Measurements from ENCODE around the gene ZBTB2.

Gene ZBTB2

DNA sequence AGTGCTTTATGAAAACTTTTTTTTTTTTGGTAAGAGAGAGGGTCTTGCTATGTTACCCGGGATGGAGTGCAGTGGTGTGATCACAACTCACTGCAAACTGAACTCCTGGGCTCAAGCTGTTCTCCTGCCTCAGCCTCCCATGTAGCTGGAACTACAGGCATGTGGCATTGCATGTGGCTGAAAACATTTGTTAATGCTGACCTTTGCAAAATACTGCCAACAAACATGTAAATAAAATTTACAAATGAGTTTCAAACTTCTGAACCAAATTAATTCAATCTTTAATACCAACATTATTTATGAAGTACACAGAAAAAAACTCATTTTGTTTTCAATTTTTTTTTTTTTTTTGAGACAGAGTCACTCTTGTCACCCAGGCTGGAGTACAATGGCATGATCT lies 26.1 kb upstream of the ZBTB2 start:
- Mint-ChIP-seq H3K4me1 (ENCODE audit: low read depth in 2 of 2) (peaks cover 14 to 16% of the 10 kb centered on the region in 2 donors), H3K4me3 (no peak overlapping the region), H3K9me3 (no peaks in the 10 kb centered on the region), H3K36me3 (ENCODE audit: insufficient read depth) (peaks cover 40% of the 10 kb centered on the region), H3K27me3 (no peaks in the 10 kb centered on the region), H3K27ac (no peak overlapping the region)
- no peak for DNase-seq
- ATAC-seq (replicated peaks) = no peak

DNA sequence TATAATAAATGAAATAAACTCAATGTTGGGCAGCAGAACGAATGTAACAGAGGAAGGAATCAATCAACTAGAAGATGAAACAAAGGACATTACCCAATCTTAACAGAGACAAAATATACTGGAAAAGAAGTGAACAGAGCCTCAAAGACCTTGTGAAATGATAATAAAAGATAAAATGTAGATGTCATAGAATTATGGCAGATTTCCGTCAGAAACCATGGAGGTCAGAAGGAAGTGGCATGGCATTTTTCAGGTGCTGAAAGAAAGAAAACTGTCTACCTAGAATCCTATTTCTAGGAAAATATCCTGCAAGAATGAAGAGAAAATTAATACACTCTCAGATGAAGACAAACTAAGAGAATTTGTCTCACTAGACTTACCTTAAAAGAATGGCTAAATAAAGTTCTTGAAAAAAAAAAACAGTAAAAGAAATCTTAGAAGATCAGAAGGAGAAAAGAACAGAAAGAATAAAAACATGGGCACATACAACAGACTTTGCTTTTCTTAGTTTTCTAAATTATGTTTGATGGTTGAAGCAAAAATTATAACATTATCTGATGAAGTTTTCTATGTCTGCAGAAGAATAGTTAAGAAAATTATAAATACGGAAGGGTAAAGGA lies 23.4 kb upstream of the ZBTB2 start:
- peaks cover 14 to 18% of the 10 kb centered on the region in 2 donors for H3K4me1 Mint-ChIP-seq (ENCODE audit: low read depth in 2 of 2)
- peaks cover 42% of the 10 kb centered on the region for H3K36me3 Mint-ChIP-seq (ENCODE audit: insufficient read depth)
- H3K9me3 Mint-ChIP-seq = no peaks in the 10 kb centered on the region
- DNase-seq = no peak
- no peak overlapping the region for H3K4me3 Mint-ChIP-seq
- H3K27me3 Mint-ChIP-seq = no peaks in the 10 kb centered on the region
- ATAC-seq (replicated peaks) = no peak
- H3K27ac Mint-ChIP-seq = peak overlapping the region in 1 of 2 donors; percentile 87

- peaks cover 37% of the 10 kb centered on the region for H3K36me3 Mint-ChIP-seq (ENCODE audit: insufficient read depth)
Observed at GRCh38 chr6:151413372-151414145, 22.2 kb upstream of the ZBTB2 start.

GRCh38 chr6:151412909-151413308 lies 21.6 kb upstream of the ZBTB2 start:
- H3K4me1 Mint-ChIP-seq (ENCODE audit: low read depth in 2 of 2) = peaks cover 17 to 22% of the 10 kb centered on the region in 2 donors
- peak overlapping the region; percentile 77 to 87 for H3K27ac Mint-ChIP-seq
- H3K9me3 Mint-ChIP-seq = no peaks in the 10 kb centered on the region
- peaks cover 39% of the 10 kb centered on the region for H3K36me3 Mint-ChIP-seq (ENCODE audit: insufficient read depth)
- H3K27me3 Mint-ChIP-seq = no peaks in the 10 kb centered on the region
- ATAC-seq (replicated peaks) = no peak
- no peak for DNase-seq
- H3K4me3 Mint-ChIP-seq = no peak overlapping the region

More at GRCh38 chr6:151413372-151414145, 22.2 kb upstream of the ZBTB2 start:
- no peaks in the 10 kb centered on the region for H3K9me3 Mint-ChIP-seq
- DNase-seq (peak; percentile 60 to 71 (median 63)), ATAC-seq (replicated peaks) (peak; percentile 100)
- H3K27me3 Mint-ChIP-seq = no peaks in the 10 kb centered on the region
- H3K4me1 Mint-ChIP-seq (ENCODE audit: low read depth in 2 of 2) = peaks cover 16 to 22% of the 10 kb centered on the region in 2 donors
- H3K27ac Mint-ChIP-seq = peak overlapping the region; percentile 77 to 87
- peak overlapping the region; percentile 55 to 70 for H3K4me3 Mint-ChIP-seq

- peaks cover 20 to 41% of the 10 kb centered on the region in 2 donors for H3K4me1 Mint-ChIP-seq (ENCODE audit: low read depth in 2 of 2)
- H3K27me3 Mint-ChIP-seq = no peaks in the 10 kb centered on the region
- no peak for ATAC-seq (replicated peaks)
- peak overlapping the region; percentile 51 to 82 for H3K27ac Mint-ChIP-seq
- H3K9me3 Mint-ChIP-seq = no peaks in the 10 kb centered on the region
- DNase-seq = no peak
- H3K36me3 Mint-ChIP-seq (ENCODE audit: insufficient read depth) = peaks cover 35% of the 10 kb centered on the region
- no peak overlapping the region for H3K4me3 Mint-ChIP-seq
Observed at GRCh38 chr6:151409679-151410078, 18.3 kb upstream of the ZBTB2 start.

- H3K9me3 Mint-ChIP-seq = no peaks in the 10 kb centered on the region
- peaks cover 16 to 39% of the 10 kb centered on the region in 2 donors for H3K4me1 Mint-ChIP-seq (ENCODE audit: low read depth in 2 of 2)
- peaks cover 37% of the 10 kb centered on the region for H3K36me3 Mint-ChIP-seq (ENCODE audit: insufficient read depth)
- ATAC-seq (replicated peaks) (no peak), DNase-seq (no peak)
- H3K27ac Mint-ChIP-seq = peak overlapping the region; percentile 51 to 82
- no peak overlapping the region for H3K4me3 Mint-ChIP-seq
- H3K27me3 Mint-ChIP-seq = no peaks in the 10 kb centered on the region
Observed at GRCh38 chr6:151409260-151409659, 17.9 kb upstream of the ZBTB2 start.

DNA sequence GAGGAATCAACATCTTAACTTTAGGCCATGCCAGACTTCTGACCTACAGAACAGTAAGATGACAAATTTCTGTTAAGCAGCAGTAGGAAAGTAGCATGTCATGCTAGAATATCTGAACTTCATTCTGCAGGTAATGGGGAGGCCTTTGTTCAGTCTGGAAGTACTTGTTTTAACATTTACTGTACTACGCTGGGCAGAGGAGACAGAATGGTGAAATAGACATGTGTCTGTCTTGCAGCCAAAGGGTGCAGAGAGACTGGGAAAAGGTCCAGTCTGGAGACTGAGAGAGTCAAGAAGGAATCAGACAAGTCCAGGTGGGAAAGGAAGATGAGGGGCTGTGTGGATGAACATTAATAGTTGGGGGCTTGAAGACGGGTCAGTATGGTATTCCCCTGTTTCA lies 17.5 kb upstream of the ZBTB2 start:
- peaks cover 13 to 36% of the 10 kb centered on the region in 2 donors for H3K4me1 Mint-ChIP-seq (ENCODE audit: low read depth in 2 of 2)
- DNase-seq = no peak
- no peak overlapping the region for H3K4me3 Mint-ChIP-seq
- H3K9me3 Mint-ChIP-seq = no peaks in the 10 kb centered on the region
- no peak for ATAC-seq (replicated peaks)
- H3K27me3 Mint-ChIP-seq = no peaks in the 10 kb centered on the region
- peaks cover 36% of the 10 kb centered on the region for H3K36me3 Mint-ChIP-seq (ENCODE audit: insufficient read depth)
- peak overlapping the region in 1 of 2 donors; percentile 51 for H3K27ac Mint-ChIP-seq

DNA sequence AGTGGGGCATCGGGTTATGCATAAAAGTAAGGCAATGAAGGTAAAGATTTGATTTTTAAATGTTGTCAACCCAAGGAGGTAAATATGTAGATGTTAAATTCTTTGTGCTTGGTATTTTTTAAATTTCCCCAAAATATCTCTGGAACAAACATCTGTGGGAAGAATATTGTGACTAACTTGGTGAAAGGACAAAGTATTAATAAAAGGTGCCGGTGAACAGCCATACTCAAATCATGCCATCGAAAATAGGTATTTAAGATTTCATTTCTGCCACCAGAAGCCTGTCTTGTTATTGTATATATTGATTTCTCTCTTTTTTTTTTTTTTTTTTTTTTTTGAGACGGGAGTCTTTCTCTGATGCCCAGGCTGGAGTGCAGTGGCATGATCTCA lies 12.6 kb upstream of the ZBTB2 start:
- peaks cover 43% of the 10 kb centered on the region for H3K36me3 Mint-ChIP-seq (ENCODE audit: insufficient read depth)
- ATAC-seq (replicated peaks) (no peak), DNase-seq (no peak)
- H3K4me3 Mint-ChIP-seq = no peak overlapping the region
- no peaks in the 10 kb centered on the region for H3K27me3 Mint-ChIP-seq
- no peaks in the 10 kb centered on the region for H3K9me3 Mint-ChIP-seq
- peaks cover 20 to 48% of the 10 kb centered on the region in 2 donors for H3K4me1 Mint-ChIP-seq (ENCODE audit: low read depth in 2 of 2)
- no peak overlapping the region for H3K27ac Mint-ChIP-seq

DNA sequence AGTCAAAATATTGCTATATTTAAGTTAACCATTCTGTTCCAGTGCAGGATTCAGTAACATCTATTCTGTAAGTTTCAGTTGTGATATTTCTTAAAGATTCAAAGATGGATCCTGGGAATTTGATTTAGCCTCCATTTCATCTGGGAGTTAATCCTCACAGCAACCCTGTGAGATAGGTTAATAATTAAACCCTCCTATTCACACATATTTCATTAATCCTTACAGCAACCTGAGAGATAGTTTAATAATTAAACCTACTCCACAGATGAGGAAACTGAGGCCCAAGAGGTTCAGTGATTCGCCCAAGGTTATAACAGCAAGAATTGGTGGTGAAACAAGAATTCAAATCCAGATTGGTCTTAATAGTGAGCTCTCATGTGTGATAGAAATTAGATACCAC lies 10.9 kb upstream of the ZBTB2 start:
- Mint-ChIP-seq H3K4me3 (no peak overlapping the region), H3K36me3 (ENCODE audit: insufficient read depth) (peaks cover 38% of the 10 kb centered on the region), H3K27me3 (no peaks in the 10 kb centered on the region), H3K4me1 (ENCODE audit: low read depth in 2 of 2) (peaks cover 28 to 51% of the 10 kb centered on the region in 2 donors), H3K27ac (peak overlapping the region; percentile 29 to 64), H3K9me3 (no peaks in the 10 kb centered on the region)
- ATAC-seq (replicated peaks) (no peak), DNase-seq (no peak)

DNA sequence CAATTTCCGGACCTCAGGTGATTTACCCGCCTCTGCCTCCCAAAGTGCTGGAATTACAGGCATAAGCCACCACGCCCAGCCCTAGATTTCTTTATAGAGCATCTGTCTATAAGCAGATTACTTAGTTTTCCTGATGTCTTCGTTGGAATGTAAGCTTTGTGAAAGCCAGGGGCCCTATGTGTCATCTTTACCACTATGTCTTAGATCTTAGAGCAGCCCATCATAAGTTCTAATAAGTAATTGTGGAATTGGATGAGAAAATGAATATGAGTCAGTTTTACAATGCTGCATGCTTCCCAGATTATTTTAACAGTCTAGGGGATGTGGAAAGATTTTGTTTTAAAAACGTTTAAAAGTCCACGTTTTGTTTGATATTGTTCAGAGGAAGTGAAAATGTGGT lies 9.1 kb upstream of the ZBTB2 start:
- Mint-ChIP-seq H3K9me3 (no peaks in the 10 kb centered on the region), H3K27me3 (no peaks in the 10 kb centered on the region), H3K36me3 (ENCODE audit: insufficient read depth) (peaks cover 38% of the 10 kb centered on the region), H3K4me3 (peak overlapping the region; percentile 17 to 20), H3K27ac (peak overlapping the region; percentile 56 to 82), H3K4me1 (ENCODE audit: low read depth in 2 of 2) (peaks cover 28 to 50% of the 10 kb centered on the region in 2 donors)
- ATAC-seq (replicated peaks) (no peak), DNase-seq (no peak)

DNA sequence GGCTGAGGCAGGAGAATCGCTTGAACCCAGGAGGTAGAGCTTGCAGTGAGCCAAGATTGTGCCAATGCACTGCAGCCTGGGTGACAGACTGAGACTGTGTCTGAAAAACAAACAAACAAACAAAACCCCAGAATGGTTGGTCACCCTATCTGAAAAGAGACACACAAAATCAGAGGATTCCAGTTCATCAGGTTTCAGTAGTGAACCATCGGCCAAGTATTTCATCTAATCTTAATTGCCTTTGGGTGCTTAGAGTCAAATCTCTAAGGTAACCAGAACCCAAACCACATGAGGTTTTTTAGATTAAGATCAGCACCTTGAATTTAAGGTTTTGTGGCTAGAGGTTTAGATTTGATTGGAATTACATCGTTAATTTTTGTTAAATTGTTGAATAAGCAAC lies 8.3 kb upstream of the ZBTB2 start:
- Mint-ChIP-seq H3K9me3 (no peaks in the 10 kb centered on the region), H3K36me3 (ENCODE audit: insufficient read depth) (peaks cover 35% of the 10 kb centered on the region), H3K4me3 (no peak overlapping the region), H3K27me3 (no peaks in the 10 kb centered on the region), H3K4me1 (ENCODE audit: low read depth in 2 of 2) (peaks cover 34 to 58% of the 10 kb centered on the region in 2 donors), H3K27ac (no peak overlapping the region)
- DNase-seq (no peak), ATAC-seq (replicated peaks) (no peak)

- ATAC-seq (replicated peaks) = no peak
- H3K4me3 Mint-ChIP-seq = peak overlapping the region; percentile 94 to 95
- H3K27me3 Mint-ChIP-seq = no peaks in the 10 kb centered on the region
- no peaks in the 10 kb centered on the region for H3K9me3 Mint-ChIP-seq
- peak overlapping the region; percentile 95 to 96 for H3K27ac Mint-ChIP-seq
- H3K4me1 Mint-ChIP-seq (ENCODE audit: low read depth in 2 of 2) = peaks cover 44 to 58% of the 10 kb centered on the region in 2 donors
- no peak for DNase-seq
- peaks cover 50% of the 10 kb centered on the region for H3K36me3 Mint-ChIP-seq (ENCODE audit: insufficient read depth)
Observed at GRCh38 chr6:151393410-151393809, 2.1 kb upstream of the ZBTB2 start.

GRCh38 chr6:151392427-151392826 lies 1.1 kb upstream of the ZBTB2 start:
- Mint-ChIP-seq H3K36me3 (ENCODE audit: insufficient read depth) (peaks cover 48% of the 10 kb centered on the region), H3K27ac (peak overlapping the region; percentile 95 to 96), H3K4me3 (peak overlapping the region; percentile 94 to 95), H3K9me3 (no peaks in the 10 kb centered on the region), H3K4me1 (ENCODE audit: low read depth in 2 of 2) (peaks cover 36 to 50% of the 10 kb centered on the region in 2 donors), H3K27me3 (no peaks in the 10 kb centered on the region)
- DNase-seq = no peak
- ATAC-seq (replicated peaks) = no peak
